Natural killer cell treated with Interleukin-12 subunit alpha and Interleukin-12 subunit beta and Interleukin-15 and Interleukin-18, amount 100 ng/mL, for 72 hours (primary cell): ENCODE results near the gene AFDN. TPM values are rescaled to one million over a fixed set of nuclear protein-coding genes. Genes with fewer than 3 reads are reported as not detected.
"Not testable (repeated sequence)": the region's sequence is repeated elsewhere in the genome, so short reads cannot be mapped to it uniquely, and the experiment has no call there.

ENCODE experiments used
- ATAC-seq, 2 donors: fragments of 150-1000 bp; cut with Tn5 transposase in 1 of 2; sonication (Bioruptor Pico), chemical (Tn5 transposase) in 1 of 2; 2 replicates each; pipeline ENCODE4 v1.10.0; 2021
- DNase-seq: peaks from one replicate; pipeline ENCODE4 v3.0.0; 2022; ENCODE audit warnings: low spot score
- H3K27ac Mint-ChIP-seq, 2 donors: 1 replicate in 1 of 2; 2 replicates in 1 of 2; pipeline ENCODE4 v1.8.0; 2022; ENCODE audit warnings: mixed read lengths in 2 of 2, mild to moderate bottlenecking in 1 of 2, moderate library complexity in 1 of 2
- H3K27me3 Mint-ChIP-seq, 2 donors: 1 replicate in 1 of 2; 2 replicates in 1 of 2; pipeline ENCODE4 v1.8.0; 2022; ENCODE audit warnings: mixed read lengths in 2 of 2
- H3K36me3 Mint-ChIP-seq: one replicate; pipeline ENCODE4 v1.8.0; 2022; ENCODE audit warnings: mixed read lengths
- H3K4me1 Mint-ChIP-seq, 2 donors: 1 replicate in 1 of 2; 2 replicates in 1 of 2; pipeline ENCODE4 v1.8.0; 2022; ENCODE audit warnings: low read depth in 2 of 2, mixed read lengths in 2 of 2, mild to moderate bottlenecking in 1 of 2
- H3K4me3 Mint-ChIP-seq: one replicate; pipeline ENCODE4 v1.8.0; 2022; ENCODE audit warnings: mixed read lengths
- H3K9me3 Mint-ChIP-seq: 2 replicates; pipeline ENCODE4 v1.8.0; 2022; ENCODE audit warnings: mixed read lengths
- total RNA-seq, 2 donors: library from RNA; stranded (reverse); gene quantifications; one replicate each; pipeline ENCODE4 v1.2.3, GENCODE V29; 2022

AFDN gene
- total RNA-seq, 2 donors from 2014 or later = 36.6 to 37.9 TPM

- Mint-ChIP-seq H3K4me3 (no peak within 1 kb of the TSS), H3K4me1 (no peaks in the 10 kb centered on the region), H3K36me3 (no peaks in the 10 kb centered on the region), H3K27ac (no peak within 1 kb of the TSS), H3K27me3 (peaks cover 0 to 2% of the 10 kb centered on the region in 2 donors), H3K9me3 (no peaks in the 10 kb centered on the region)
- ATAC-seq (no peak), DNase-seq (no peak)
Observed at GRCh38 chr6:167997642-167998041, 170.9 kb downstream of the AFDN start, which contains the start of gene KIF25. TSS of gene KIF25 (plus strand) at chr6:167997671. CDS start at chr6:168029586, 31,915 bp downstream.

GRCh38 chr6:167998215-167998614, 171.5 kb downstream of the AFDN start:
- no peak for ATAC-seq
- Mint-ChIP-seq H3K9me3 (no peaks in the 10 kb centered on the region), H3K4me3 (no peak overlapping the region), H3K27ac (no peak overlapping the region), H3K4me1 (no peaks in the 10 kb centered on the region), H3K36me3 (no peaks in the 10 kb centered on the region), H3K27me3 (peaks cover 0 to 2% of the 10 kb centered on the region in 2 donors)
- DNase-seq = no peak

GRCh38 chr6:168000198-168001028, 173.7 kb downstream of the AFDN start:
- H3K4me1 Mint-ChIP-seq = peaks cover 0 to 5% of the 10 kb centered on the region in 2 donors
- no peak overlapping the region for H3K27ac Mint-ChIP-seq
- H3K4me3 Mint-ChIP-seq = no peak overlapping the region
- no peak for ATAC-seq
- no peak for DNase-seq
- H3K36me3 Mint-ChIP-seq = no peaks in the 10 kb centered on the region
- no peaks in the 10 kb centered on the region for H3K9me3 Mint-ChIP-seq
- peaks cover 0 to 2% of the 10 kb centered on the region in 2 donors for H3K27me3 Mint-ChIP-seq

- no peaks in the 10 kb centered on the region for H3K36me3 Mint-ChIP-seq
- no peak overlapping the region for H3K27ac Mint-ChIP-seq
- peaks cover 0 to 5% of the 10 kb centered on the region in 2 donors for H3K4me1 Mint-ChIP-seq
- H3K4me3 Mint-ChIP-seq = no peak overlapping the region
- H3K27me3 Mint-ChIP-seq = peaks cover 0 to 2% of the 10 kb centered on the region in 2 donors
- DNase-seq (no peak), ATAC-seq (no peak)
- no peaks in the 10 kb centered on the region for H3K9me3 Mint-ChIP-seq
Observed at GRCh38 chr6:168001029-168001332, 174.3 kb downstream of the AFDN start.

GRCh38 chr6:168001514-168001913, 174.8 kb downstream of the AFDN start:
- ATAC-seq, H3K36me3 Mint-ChIP-seq, H3K27me3 Mint-ChIP-seq, DNase-seq, H3K9me3 Mint-ChIP-seq, H3K27ac Mint-ChIP-seq, H3K4me1 Mint-ChIP-seq, H3K4me3 Mint-ChIP-seq: not testable (repeated sequence)

GRCh38 chr6:168002804-168003203, 176.1 kb downstream of the AFDN start:
- Mint-ChIP-seq H3K36me3 (no peaks in the 10 kb centered on the region), H3K9me3 (no peaks in the 10 kb centered on the region), H3K4me3 (no peak overlapping the region), H3K27ac (no peak overlapping the region), H3K27me3 (peaks cover 0 to under 1% of the 10 kb centered on the region in 2 donors), H3K4me1 (peaks cover 0 to 5% of the 10 kb centered on the region in 2 donors)
- DNase-seq = no peak
- no peak for ATAC-seq

- no peak for ATAC-seq
- Mint-ChIP-seq H3K27me3 (no peaks in the 10 kb centered on the region), H3K27ac (no peak overlapping the region), H3K4me3 (no peak overlapping the region), H3K4me1 (peaks cover 0 to 5% of the 10 kb centered on the region in 2 donors), H3K9me3 (no peaks in the 10 kb centered on the region), H3K36me3 (no peaks in the 10 kb centered on the region)
- no peak for DNase-seq
Observed at GRCh38 chr6:168004023-168004422, 177.3 kb downstream of the AFDN start.

- Mint-ChIP-seq H3K36me3 (peaks cover 5% of the 10 kb centered on the region), H3K9me3 (no peaks in the 10 kb centered on the region), H3K4me1 (peaks cover 0 to 5% of the 10 kb centered on the region in 2 donors), H3K27me3 (no peaks in the 10 kb centered on the region), H3K4me3 (no peak overlapping the region), H3K27ac (no peak overlapping the region)
- ATAC-seq (peak in 1 of 2 donors; percentile 28), DNase-seq (no peak)
Observed at GRCh38 chr6:168004945-168005344, 178.2 kb downstream of the AFDN start.

- peaks cover 2% of the 10 kb centered on the region for H3K9me3 Mint-ChIP-seq
- H3K4me1 Mint-ChIP-seq = peaks cover 0 to 5% of the 10 kb centered on the region in 2 donors
- H3K27me3 Mint-ChIP-seq = no peaks in the 10 kb centered on the region
- no peak overlapping the region for H3K4me3 Mint-ChIP-seq
- DNase-seq (no peak), ATAC-seq (no peak)
- H3K36me3 Mint-ChIP-seq = peaks cover 6% of the 10 kb centered on the region
- no peak overlapping the region for H3K27ac Mint-ChIP-seq
Observed at GRCh38 chr6:168005796-168006195, 179.1 kb downstream of the AFDN start.

- H3K9me3 Mint-ChIP-seq = peaks cover 9% of the 10 kb centered on the region
Observed at GRCh38 chr6:168007592-168008338, 181.1 kb downstream of the AFDN start.

GRCh38 chr6:168009331-168009730, 182.6 kb downstream of the AFDN start:
- Mint-ChIP-seq H3K27ac (no peak overlapping the region), H3K9me3 (peaks cover 9% of the 10 kb centered on the region), H3K4me1 (peaks cover 0 to 3% of the 10 kb centered on the region in 2 donors), H3K4me3 (no peak overlapping the region), H3K27me3 (peaks cover 0 to 2% of the 10 kb centered on the region in 2 donors), H3K36me3 (peaks cover 19% of the 10 kb centered on the region)
- DNase-seq (no peak), ATAC-seq (no peak)

More at GRCh38 chr6:168007592-168008338, 181.1 kb downstream of the AFDN start:
- peaks cover 19% of the 10 kb centered on the region for H3K36me3 Mint-ChIP-seq
- H3K4me1 Mint-ChIP-seq = peaks cover 0 to 5% of the 10 kb centered on the region in 2 donors
- H3K27me3 Mint-ChIP-seq = no peaks in the 10 kb centered on the region
- no peak for DNase-seq
- H3K4me3 Mint-ChIP-seq = no peak overlapping the region
- no peak for ATAC-seq
- H3K27ac Mint-ChIP-seq = no peak overlapping the region

GRCh38 chr6:168011291-168011690, 184.6 kb downstream of the AFDN start:
- Mint-ChIP-seq H3K9me3 (peaks cover 9% of the 10 kb centered on the region), H3K27ac (no peak overlapping the region), H3K36me3 (peaks cover 19% of the 10 kb centered on the region), H3K4me1 (no peaks in the 10 kb centered on the region), H3K27me3 (peaks cover 0 to 6% of the 10 kb centered on the region in 2 donors), H3K4me3 (no peak overlapping the region)
- DNase-seq = no peak
- no peak for ATAC-seq

GRCh38 chr6:168012431-168013249, 185.9 kb downstream of the AFDN start:
- DNase-seq = no peak
- H3K27me3 Mint-ChIP-seq = peaks cover 0 to 6% of the 10 kb centered on the region in 2 donors
- peaks cover 9% of the 10 kb centered on the region for H3K9me3 Mint-ChIP-seq
- no peak overlapping the region for H3K27ac Mint-ChIP-seq
- no peaks in the 10 kb centered on the region for H3K4me1 Mint-ChIP-seq
- H3K4me3 Mint-ChIP-seq = no peak overlapping the region
- peaks cover 19% of the 10 kb centered on the region for H3K36me3 Mint-ChIP-seq
- no peak for ATAC-seq
